ENCODE measurements around the gene C1orf159. TPM values are rescaled to one million over a fixed set of nuclear protein-coding genes. Genes with fewer than 3 reads are reported as not detected.

The C1orf159 gene
- polyA plus RNA-seq, 3 donors, result 3.0 to 18.8 (median 3.3) TPM

DNA sequence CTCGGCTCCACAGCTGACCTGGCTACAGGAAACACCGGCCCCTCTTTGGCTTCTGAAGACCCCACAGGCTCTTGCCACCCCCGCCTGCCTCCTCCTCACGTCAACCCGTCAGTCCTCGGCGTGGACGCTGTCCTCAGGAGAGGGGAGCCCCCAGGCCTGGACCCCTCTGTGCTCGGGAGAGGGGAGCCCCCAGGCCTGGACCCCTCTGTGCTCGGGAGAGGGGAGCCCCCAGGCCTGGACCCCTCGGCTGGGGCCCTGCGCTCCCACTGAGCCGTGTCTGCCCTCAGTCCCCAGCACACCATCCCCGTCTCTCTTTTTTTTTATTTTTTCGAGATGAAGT, 26.0 kb upstream of the C1orf159 start:
- Histone ChIP-seq H3K9me3 (replicated peaks in 1 of 2; ENCODE audit: control insufficient read depth in 1 of 2, insufficient read depth in 1 of 2, low read length in 2 of 2) (no peaks in the 10 kb centered on the region), H3K36me3 (replicated peaks in 1 of 2; ENCODE audit: control insufficient read depth in 1 of 2, insufficient read depth in 2 of 2, low read length in 2 of 2) (no peaks in the 10 kb centered on the region), H3K27ac (ENCODE audit: low read depth in 1 of 2, low read length in 2 of 2) (no peak overlapping the region), H2AFZ (ENCODE audit: insufficient read depth, low read depth, low read length, poor library complexity, severe bottlenecking) (no peak overlapping the region), H3K4me1 (ENCODE audit: control insufficient read depth in 1 of 2, insufficient read depth in 2 of 2, low read length in 2 of 2) (peaks cover 3 to 10% of the 10 kb centered on the region in 2 donors), H3K79me2 (ENCODE audit: insufficient read depth, low read length) (no peaks in the 10 kb centered on the region), H3K9ac (ENCODE audit: insufficient read depth, low read length, poor library complexity, severe bottlenecking) (no peak overlapping the region), H3K27me3 (ENCODE audit: control insufficient read depth in 2 of 2, insufficient read depth in 2 of 2, low read length in 2 of 2) (peaks cover 0 to 13% of the 10 kb centered on the region in 2 donors), H3K4me3 (replicated peaks in 1 of 3; ENCODE audit: low read depth in 2 of 3, low read length in 3 of 3) (no peak overlapping the region), H3K4me2 (replicated peaks; ENCODE audit: extremely low read depth, low read length, poor library complexity, severe bottlenecking) (no peak overlapping the region), H4K20me1 (ENCODE audit: insufficient read depth, low read length) (no peaks in the 10 kb centered on the region)
- TF ChIP-seq, protein P1, sequence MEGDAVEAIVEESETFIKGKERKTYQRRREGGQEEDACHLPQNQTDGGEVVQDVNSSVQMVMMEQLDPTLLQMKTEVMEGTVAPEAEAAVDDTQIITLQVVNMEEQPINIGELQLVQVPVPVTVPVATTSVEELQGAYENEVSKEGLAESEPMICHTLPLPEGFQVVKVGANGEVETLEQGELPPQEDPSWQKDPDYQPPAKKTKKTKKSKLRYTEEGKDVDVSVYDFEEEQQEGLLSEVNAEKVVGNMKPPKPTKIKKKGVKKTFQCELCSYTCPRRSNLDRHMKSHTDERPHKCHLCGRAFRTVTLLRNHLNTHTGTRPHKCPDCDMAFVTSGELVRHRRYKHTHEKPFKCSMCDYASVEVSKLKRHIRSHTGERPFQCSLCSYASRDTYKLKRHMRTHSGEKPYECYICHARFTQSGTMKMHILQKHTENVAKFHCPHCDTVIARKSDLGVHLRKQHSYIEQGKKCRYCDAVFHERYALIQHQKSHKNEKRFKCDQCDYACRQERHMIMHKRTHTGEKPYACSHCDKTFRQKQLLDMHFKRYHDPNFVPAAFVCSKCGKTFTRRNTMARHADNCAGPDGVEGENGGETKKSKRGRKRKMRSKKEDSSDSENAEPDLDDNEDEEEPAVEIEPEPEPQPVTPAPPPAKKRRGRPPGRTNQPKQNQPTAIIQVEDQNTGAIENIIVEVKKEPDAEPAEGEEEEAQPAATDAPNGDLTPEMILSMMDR (IDR thresholded peaks at IDR 0.05), result no peak
- no peak for DNase-seq
- Mint-ChIP-seq H3K36me3 (no peaks in the 10 kb centered on the region), H3K27me3 (ENCODE audit: low read depth in 3 of 3) (peaks cover 9 to 38% (median 24%) of the 10 kb centered on the region in 3 donors), H3K9me3 (peaks cover 0 to 2% (median 0%) of the 10 kb centered on the region in 7 donors), H3K27ac (no peak overlapping the region), H3K4me3 (no peak overlapping the region), H3K4me1 (peaks cover 4% of the 10 kb centered on the region)
- 92% methylated on average over 11 of the region's 15 CpGs for WGBS (ENCODE audit: insufficient coverage)
- intact Hi-C loops (cut with micrococcal nuclease), result no loop called here

DNA sequence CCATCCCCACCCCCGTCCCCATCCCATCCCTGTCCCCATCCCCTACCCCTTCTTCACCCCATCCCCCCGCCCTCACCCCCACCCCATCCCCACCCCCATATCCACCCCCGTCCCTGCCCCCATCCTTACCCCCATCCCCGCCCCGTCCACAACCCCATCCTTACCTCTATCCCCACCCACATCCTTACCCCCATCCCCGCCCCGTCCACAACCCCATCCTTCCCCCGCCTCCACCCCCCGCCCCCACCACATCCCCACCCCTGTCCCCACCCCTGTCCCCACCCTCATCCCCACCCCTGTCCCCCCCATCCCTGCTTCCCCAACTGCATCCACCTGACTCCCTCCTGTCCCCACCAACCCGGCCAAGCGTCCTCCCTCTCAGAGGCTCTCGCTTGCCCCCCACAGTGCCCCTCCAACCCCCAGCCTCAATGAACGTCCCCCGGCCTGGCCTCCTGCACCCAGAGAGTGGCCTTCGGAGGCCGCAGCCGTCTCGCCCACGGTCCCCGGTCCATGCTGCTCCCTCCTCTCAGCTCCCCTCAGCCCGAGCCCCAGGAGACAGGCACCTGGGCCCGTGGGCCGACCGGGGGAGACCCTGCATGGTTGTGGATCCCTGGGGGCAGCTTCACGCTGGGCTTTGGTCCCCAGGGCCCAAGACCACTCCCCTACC, 25.5 kb upstream of the C1orf159 start:
- TF ChIP-seq, protein P1 (IDR thresholded peaks at IDR 0.05), result no peak
- Mint-ChIP-seq H3K27ac (no peak overlapping the region), H3K36me3 (no peaks in the 10 kb centered on the region), H3K4me1 (peaks cover 4% of the 10 kb centered on the region), H3K4me3 (no peak overlapping the region), H3K9me3 (peaks cover 0 to 2% (median 0%) of the 10 kb centered on the region in 7 donors), H3K27me3 (ENCODE audit: low read depth in 3 of 3) (peaks cover 11 to 43% (median 24%) of the 10 kb centered on the region in 3 donors)
- H2AFZ ChIP-seq (ENCODE audit: insufficient read depth, low read depth, low read length, poor library complexity, severe bottlenecking), result no peak overlapping the region
- H3K27ac ChIP-seq (ENCODE audit: low read depth in 1 of 2, low read length in 2 of 2), result no peak overlapping the region
- H3K4me2 ChIP-seq (replicated peaks; ENCODE audit: extremely low read depth, low read length, poor library complexity, severe bottlenecking), result no peak overlapping the region
- no peaks in the 10 kb centered on the region for H3K9me3 ChIP-seq (replicated peaks in 1 of 2; ENCODE audit: control insufficient read depth in 1 of 2, insufficient read depth in 1 of 2, low read length in 2 of 2)
- H3K27me3 ChIP-seq (ENCODE audit: control insufficient read depth in 2 of 2, insufficient read depth in 2 of 2, low read length in 2 of 2), result peaks cover 0 to 17% of the 10 kb centered on the region in 2 donors
- H4K20me1 ChIP-seq (ENCODE audit: insufficient read depth, low read length), result no peaks in the 10 kb centered on the region
- H3K4me1 ChIP-seq (ENCODE audit: control insufficient read depth in 1 of 2, insufficient read depth in 2 of 2, low read length in 2 of 2), result peaks cover 3 to 10% of the 10 kb centered on the region in 2 donors
- no peaks in the 10 kb centered on the region for H3K36me3 ChIP-seq (replicated peaks in 1 of 2; ENCODE audit: control insufficient read depth in 1 of 2, insufficient read depth in 2 of 2, low read length in 2 of 2)
- no peak for DNase-seq
- 81% methylated on average over 16 of the region's 25 CpGs for WGBS (ENCODE audit: insufficient coverage)
- intact Hi-C loops (cut with micrococcal nuclease), result no loop called here
- no peak overlapping the region for H3K9ac ChIP-seq (ENCODE audit: insufficient read depth, low read length, poor library complexity, severe bottlenecking)
- no peaks in the 10 kb centered on the region for H3K79me2 ChIP-seq (ENCODE audit: insufficient read depth, low read length)
- H3K4me3 ChIP-seq (replicated peaks in 1 of 3; ENCODE audit: low read depth in 2 of 3, low read length in 3 of 3), result no peak overlapping the region
